B cell (primary cell): ENCODE data around the gene C2CD4C. TPM values are rescaled to one million over a fixed set of nuclear protein-coding genes. Genes with fewer than 3 reads are reported as not detected.

Experiments used
- ATAC-seq: fragments of 200-7000 bp; cut with Tn5 transposase; one replicate; pipeline ENCODE4 v1.10.0; 2021; ENCODE audit warnings: low read depth, mild to moderate bottlenecking, moderate number of reproducible peaks, moderate library complexity
- CTCF ChIA-PET: fragments of 350-600 bp; sonication (Branson Sonifier 250); formaldehyde crosslinking; loops from one replicate; lab custom pipeline; 2021; ENCODE audit warnings: antibody characterized with exemption, inconsistent platforms; lab: Charles Lee
- POLR2A ChIA-PET: fragments of 350-600 bp; sonication (Branson Sonifier 250); formaldehyde crosslinking; loops from one replicate; lab custom pipeline; 2021; ENCODE audit warnings: antibody characterized with exemption; lab: Charles Lee
- DNase-seq: peaks from one replicate; pipeline ENCODE4 v3.0.0; 2013
- H2AFZ ChIP-seq: 2 replicates; pipeline ENCODE4 v1.6.1; 2012; ENCODE audit warnings: mild to moderate bottlenecking, low read depth, low read length; ENCODE audit not compliant: insufficient read depth, poor library complexity, severe bottlenecking
- H3K27ac ChIP-seq, 2 donors: 1 replicate in 1 of 2; 2 replicates in 1 of 2; pipeline ENCODE4 v1.5.1; 2012 to 2013; ENCODE audit warnings: low read length in 2 of 2, mild to moderate bottlenecking in 2 of 2, moderate library complexity in 1 of 2
- H3K27me3 ChIP-seq, 4 experiments: fragments of 200-600 bp in 1 of 4; sonication (generic) in 1 of 4; replicated peaks in 1 of 4; 1 replicate in 2 of 4; 2 replicates in 2 of 4; pipeline versions ENCODE4 v1.6.1 to v1.7.0; 2013 to 2016; ENCODE audit warnings: low read length in 3 of 4, mild to moderate bottlenecking in 2 of 4, mixed read lengths in 1 of 4, moderate library complexity in 1 of 4; ENCODE audit not compliant: insufficient read depth in 4 of 4, control insufficient read depth in 3 of 4; ENCODE audit errors: control extremely low read depth in 1 of 4
- H3K36me3 ChIP-seq, 2 experiments: replicated peaks in 1 of 2; 1 replicate in 1 of 2; 2 replicates in 1 of 2; pipeline versions ENCODE4 v1.6.1 to v1.7.1; 2013; ENCODE audit warnings: low read length in 1 of 2; ENCODE audit not compliant: insufficient read depth in 2 of 2, control insufficient read depth in 1 of 2; ENCODE audit errors: control extremely low read depth in 1 of 2, extremely low read depth in 1 of 2
- H3K4me1 ChIP-seq, 2 donors: fragments of 200-600 bp in 1 of 2; sonication (generic) in 1 of 2; 1 replicate in 1 of 2; 2 replicates in 1 of 2; pipeline versions ENCODE4 v1.5.1 to v1.6.1; 2013 to 2017; ENCODE audit warnings: low read length in 2 of 2; ENCODE audit not compliant: control insufficient read depth in 2 of 2, insufficient read depth in 2 of 2
- H3K4me2 ChIP-seq: replicated peaks from 2 replicates; pipeline ENCODE3; 2012; ENCODE audit warnings: mild to moderate bottlenecking, low read depth, low read length; ENCODE audit not compliant: poor library complexity, severe bottlenecking
- H3K4me3 ChIP-seq, 5 experiments: fragments of 200-600 bp in 1 of 5; sonication (generic) in 1 of 5; 1 replicate in 3 of 5; 2 replicates in 2 of 5; pipeline versions ENCODE4 v1.5.1 to v1.7.0; 2011 to 2016; ENCODE audit warnings: low read length in 4 of 5, mild to moderate bottlenecking in 4 of 5, low read depth in 2 of 5, control low read depth in 1 of 5, moderate library complexity in 1 of 5; ENCODE audit not compliant: insufficient read depth in 1 of 5; ENCODE audit errors: control extremely low read depth in 1 of 5, extremely low read depth in 1 of 5
- H3K79me2 ChIP-seq: fragments of 200-600 bp; sonication (generic); one replicate; pipeline ENCODE4 v1.6.0; 2016; ENCODE audit warnings: low read length; ENCODE audit not compliant: control insufficient read depth, insufficient read depth
- H3K9ac ChIP-seq: fragments of 200-600 bp; sonication (generic); 2 replicates; pipeline ENCODE4 v1.6.1; 2017; ENCODE audit warnings: mild to moderate bottlenecking, low read length, moderate library complexity
- H3K9me3 ChIP-seq, 3 donors: one replicate each; pipeline versions ENCODE4 v1.6.1 to v1.7.1; 2013; ENCODE audit warnings: low read length in 2 of 3; ENCODE audit not compliant: control insufficient read depth in 2 of 3, insufficient read depth in 1 of 3; ENCODE audit errors: control extremely low read depth in 1 of 3
- H4K20me1 ChIP-seq: 2 replicates; pipeline ENCODE4 v1.6.0; 2012; ENCODE audit warnings: mild to moderate bottlenecking, low read length; ENCODE audit not compliant: insufficient read depth, control insufficient read depth, poor library complexity, severe bottlenecking
- H3K27ac Mint-ChIP-seq: one replicate; pipeline ENCODE4 v1.8.0; 2021; ENCODE audit warnings: mixed read lengths
- H3K27me3 Mint-ChIP-seq: one replicate; pipeline ENCODE4 v1.8.0; 2021; ENCODE audit warnings: mixed read lengths
- H3K4me1 Mint-ChIP-seq: one replicate; pipeline ENCODE4 v1.8.0; 2021; ENCODE audit warnings: mixed read lengths
- H3K4me3 Mint-ChIP-seq: one replicate; pipeline ENCODE4 v1.8.0; 2021; ENCODE audit warnings: mixed read lengths
- H3K9me3 Mint-ChIP-seq: one replicate; pipeline ENCODE4 v1.8.0; 2022; ENCODE audit warnings: mixed read lengths; ENCODE audit not compliant: insufficient read depth
- EZH2 ChIP-seq: IDR thresholded peaks from 2 replicates; pipeline ENCODE4 v1.6.1; 2012; ENCODE audit warnings: borderline replicate concordance, low read depth, mild to moderate bottlenecking, moderate library complexity, low read length; ENCODE audit not compliant: insufficient read depth, poor library complexity, severe bottlenecking
- WGBS: methylation state at CpG from one replicate; pipeline ENCODE4 v1.1.5; 2013; ENCODE audit warnings: missing lambda C conversion rate; ENCODE audit not compliant: insufficient coverage; 5-methylcytosine and 5-hydroxymethylcytosine counted together
- intact Hi-C: fragments of 100-400 bp; cut with micrococcal nuclease; formaldehyde crosslinking; loops from one replicate; pipeline ENCODE4 v1.10.0; 2022
- polyA plus RNA-seq: library from polyadenylated mRNA; depleted of rRNA; stranded (reverse); fragments of >200 nt; gene quantifications from 2 replicates; pipeline ENCODE4 v1.2.3, GENCODE V29; 2012
- total RNA-seq, 2 donors: library from RNA; stranded (reverse); fragments of 120-200 nt in 1 of 2; gene quantifications; 1 replicate in 1 of 2; 2 replicates in 1 of 2; pipeline versions ENCODE4 v1.2.3 to v1.2.4, GENCODE V29; 2013 to 2022
- TF ChIP-seq, protein P1 (sequence below): fragments of 200-600 bp; IDR thresholded peaks from one replicate; pipeline ENCODE4 v1.8.0; 2022; ENCODE audit warnings: antibody characterized with exemption, mild to moderate bottlenecking

Gene C2CD4C
- total and polyA plus RNA-seq, 2 donors (not counting 1 experiment from before 2014, with no cell fraction given), result not detected

DNA sequence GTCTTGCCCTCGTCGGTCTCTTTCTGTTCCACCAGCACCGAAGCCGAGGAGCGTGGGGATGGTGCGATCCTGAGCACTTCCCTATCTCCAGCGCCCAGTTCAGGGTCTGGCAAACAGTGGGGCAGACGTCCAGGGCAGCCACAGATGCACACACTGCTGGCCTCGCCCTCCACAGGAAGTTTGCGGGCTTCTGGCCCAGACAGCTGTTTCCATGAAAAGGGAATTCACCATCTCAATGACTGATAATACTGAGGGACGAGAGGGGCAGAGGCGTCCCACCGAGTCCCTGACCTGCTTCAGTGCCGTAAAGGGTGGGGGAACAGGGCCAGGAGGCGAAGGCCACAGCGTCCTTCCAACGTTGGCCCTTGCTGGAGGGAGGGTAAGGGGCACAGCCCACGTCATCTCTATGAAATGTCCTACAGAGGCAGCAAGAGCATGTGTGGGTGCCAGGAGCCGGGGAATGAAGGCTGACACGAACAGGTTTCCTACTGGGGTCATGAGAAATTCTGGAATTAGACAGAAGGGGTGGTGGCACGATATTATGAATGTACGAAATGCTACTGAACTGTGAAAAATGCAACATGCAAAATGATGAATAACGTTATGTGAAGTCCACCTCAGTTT is 32.4 kb upstream of the C2CD4C start:
- ATAC-seq (no peak), DNase-seq (no peak)
- Histone ChIP-seq H3K4me3 (no peak overlapping the region), H3K27ac (no peak overlapping the region), H4K20me1 (no peaks in the 10 kb centered on the region), H3K36me3 (no peaks in the 10 kb centered on the region), H3K27me3 (peaks cover 0 to 7% (median 1%) of the 10 kb centered on the region in 4 experiments), H3K4me2 (no peak overlapping the region), H2AFZ (no peak overlapping the region), H3K4me1 (no peaks in the 10 kb centered on the region), H3K79me2 (no peaks in the 10 kb centered on the region), H3K9ac (no peak overlapping the region), H3K9me3 (peaks cover 0 to 22% (median 0%) of the 10 kb centered on the region in 3 donors)
- POLR2A ChIA-PET, result no interaction called here
- Mint-ChIP-seq H3K4me3 (no peak overlapping the region), H3K9me3 (no peaks in the 10 kb centered on the region), H3K27ac (no peak overlapping the region), H3K4me1 (no peaks in the 10 kb centered on the region), H3K27me3 (peaks cover 14% of the 10 kb centered on the region)
- TF ChIP-seq, protein P1, sequence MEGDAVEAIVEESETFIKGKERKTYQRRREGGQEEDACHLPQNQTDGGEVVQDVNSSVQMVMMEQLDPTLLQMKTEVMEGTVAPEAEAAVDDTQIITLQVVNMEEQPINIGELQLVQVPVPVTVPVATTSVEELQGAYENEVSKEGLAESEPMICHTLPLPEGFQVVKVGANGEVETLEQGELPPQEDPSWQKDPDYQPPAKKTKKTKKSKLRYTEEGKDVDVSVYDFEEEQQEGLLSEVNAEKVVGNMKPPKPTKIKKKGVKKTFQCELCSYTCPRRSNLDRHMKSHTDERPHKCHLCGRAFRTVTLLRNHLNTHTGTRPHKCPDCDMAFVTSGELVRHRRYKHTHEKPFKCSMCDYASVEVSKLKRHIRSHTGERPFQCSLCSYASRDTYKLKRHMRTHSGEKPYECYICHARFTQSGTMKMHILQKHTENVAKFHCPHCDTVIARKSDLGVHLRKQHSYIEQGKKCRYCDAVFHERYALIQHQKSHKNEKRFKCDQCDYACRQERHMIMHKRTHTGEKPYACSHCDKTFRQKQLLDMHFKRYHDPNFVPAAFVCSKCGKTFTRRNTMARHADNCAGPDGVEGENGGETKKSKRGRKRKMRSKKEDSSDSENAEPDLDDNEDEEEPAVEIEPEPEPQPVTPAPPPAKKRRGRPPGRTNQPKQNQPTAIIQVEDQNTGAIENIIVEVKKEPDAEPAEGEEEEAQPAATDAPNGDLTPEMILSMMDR, result no peak
- CTCF ChIA-PET, result no interaction called here
- 29% methylated on average over 22 of the region's 23 CpGs for WGBS
- intact Hi-C loops, result no loop called here

DNA sequence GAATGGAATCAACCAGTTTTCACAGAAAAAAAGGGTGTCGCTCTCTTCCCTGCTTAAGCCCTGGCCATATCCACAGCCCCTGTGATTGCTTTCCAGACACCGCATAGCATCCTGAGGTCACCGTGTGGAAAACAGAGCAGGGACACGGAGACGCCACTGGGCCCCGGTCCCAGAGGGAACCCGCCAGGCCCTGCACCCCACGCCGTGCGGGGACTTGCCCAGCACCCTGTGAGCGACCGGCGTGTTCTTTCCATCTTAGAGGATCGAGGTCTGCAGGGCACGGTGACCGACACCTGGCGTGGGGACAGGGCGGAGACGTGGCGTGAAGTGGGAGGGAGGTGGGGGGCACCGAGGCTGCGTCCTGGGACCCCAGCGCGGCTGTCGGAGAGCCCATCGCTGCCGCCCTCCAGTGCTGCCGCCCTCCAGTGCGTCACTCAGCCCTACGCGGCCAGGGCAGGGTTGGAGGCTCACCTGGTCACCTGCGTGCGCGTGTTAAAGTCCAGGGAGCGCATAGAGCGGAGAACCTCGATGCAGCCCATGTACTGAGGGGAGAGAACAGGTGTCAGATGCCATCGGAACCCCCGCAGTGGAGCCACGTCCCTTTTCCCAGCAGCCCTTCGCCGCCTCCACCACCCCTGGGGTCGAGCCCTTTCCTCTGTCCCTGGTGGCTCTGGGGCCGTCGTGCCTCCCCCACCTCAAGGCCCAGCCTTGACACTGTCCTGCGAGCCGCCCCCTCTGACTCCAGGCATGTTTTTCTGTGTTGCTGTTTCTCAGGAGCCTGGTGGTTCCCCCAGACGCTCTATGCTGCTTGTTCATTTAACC is 31.7 kb upstream of the C2CD4C start:
- Histone ChIP-seq H3K4me3 (no peak overlapping the region), H3K27me3 (peaks cover 0 to 9% (median 1%) of the 10 kb centered on the region in 4 experiments), H3K27ac (no peak overlapping the region), H3K79me2 (no peaks in the 10 kb centered on the region), H3K9ac (no peak overlapping the region), H3K9me3 (peaks cover 0 to 22% (median 0%) of the 10 kb centered on the region in 3 donors), H2AFZ (no peak overlapping the region), H3K4me2 (no peak overlapping the region), H3K4me1 (no peaks in the 10 kb centered on the region), H4K20me1 (no peaks in the 10 kb centered on the region), H3K36me3 (no peaks in the 10 kb centered on the region)
- WGBS, result 80% methylated on average over 44 of the region's 48 CpGs
- H3K4me1 Mint-ChIP-seq, result no peaks in the 10 kb centered on the region
- intact Hi-C loops, result no loop called here
- H3K4me3 Mint-ChIP-seq, result no peak overlapping the region
- H3K27ac Mint-ChIP-seq, result no peak overlapping the region
- H3K9me3 Mint-ChIP-seq, result no peaks in the 10 kb centered on the region
- ATAC-seq, result no peak
- DNase-seq, result no peak
- peaks cover 15% of the 10 kb centered on the region for H3K27me3 Mint-ChIP-seq
- ChIA-PET CTCF (no interaction called here), POLR2A (no interaction called here)
- TF ChIP-seq, protein P1, result no peak
- TF ChIP-seq EZH2, result no peak
